Activated CD4-positive, alpha-beta T cell treated with anti-CD3 and anti-CD28 coated beads, Interleukin-2, Interleukin-4, amounts not matched to agents 100 ng/mL and 50 ng/mL, durations not matched to agents 16 hours and 8 hours (primary cell): ENCODE results near the gene ZBTB20.

Experiments used
- DNase-seq: peaks from one replicate; pipeline ENCODE4 v3.0.0-alpha.2; 2020; ENCODE audit warnings: low spot score

Gene ZBTB20

DNA sequence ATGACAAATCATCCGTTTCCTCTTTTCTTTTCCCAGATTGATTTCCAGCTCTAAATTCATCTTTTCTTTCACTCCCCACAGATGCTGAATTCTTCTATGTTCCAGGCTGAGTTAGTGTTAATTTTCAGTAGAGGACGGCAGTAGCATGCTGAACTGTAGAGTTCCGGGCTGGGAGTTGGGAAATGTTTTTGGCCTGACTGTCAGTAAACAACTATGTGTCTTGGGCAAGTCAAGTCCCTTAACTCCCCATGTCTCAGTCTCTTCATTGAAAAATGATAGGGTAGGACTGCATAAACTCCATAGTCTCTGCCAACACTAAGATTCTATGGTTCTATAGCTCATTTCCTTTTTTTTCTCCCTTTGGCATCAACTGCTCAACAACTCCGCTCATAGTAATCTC lies 519.3 kb downstream of the ZBTB20 start:
- no peak for DNase-seq

DNA sequence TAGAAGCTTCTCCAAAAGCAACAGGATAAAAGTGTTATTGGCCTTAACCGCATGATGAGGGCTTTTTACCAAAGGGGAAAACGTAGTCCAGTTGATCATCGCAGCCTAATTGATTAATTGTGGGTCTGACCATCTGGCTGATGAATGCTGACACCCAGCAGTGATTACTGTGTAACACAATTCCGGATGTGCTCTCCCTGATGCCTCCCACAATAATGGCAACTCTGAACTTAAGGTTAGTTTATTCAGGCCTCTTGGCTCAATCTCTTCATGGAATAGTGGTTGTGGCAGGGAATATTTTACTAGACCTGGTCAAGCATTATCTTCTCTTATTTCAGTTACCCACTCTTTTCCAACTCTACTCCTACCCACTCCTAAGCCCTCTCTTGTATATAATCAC lies 520.3 kb downstream of the ZBTB20 start:
- no peak for DNase-seq

DNA sequence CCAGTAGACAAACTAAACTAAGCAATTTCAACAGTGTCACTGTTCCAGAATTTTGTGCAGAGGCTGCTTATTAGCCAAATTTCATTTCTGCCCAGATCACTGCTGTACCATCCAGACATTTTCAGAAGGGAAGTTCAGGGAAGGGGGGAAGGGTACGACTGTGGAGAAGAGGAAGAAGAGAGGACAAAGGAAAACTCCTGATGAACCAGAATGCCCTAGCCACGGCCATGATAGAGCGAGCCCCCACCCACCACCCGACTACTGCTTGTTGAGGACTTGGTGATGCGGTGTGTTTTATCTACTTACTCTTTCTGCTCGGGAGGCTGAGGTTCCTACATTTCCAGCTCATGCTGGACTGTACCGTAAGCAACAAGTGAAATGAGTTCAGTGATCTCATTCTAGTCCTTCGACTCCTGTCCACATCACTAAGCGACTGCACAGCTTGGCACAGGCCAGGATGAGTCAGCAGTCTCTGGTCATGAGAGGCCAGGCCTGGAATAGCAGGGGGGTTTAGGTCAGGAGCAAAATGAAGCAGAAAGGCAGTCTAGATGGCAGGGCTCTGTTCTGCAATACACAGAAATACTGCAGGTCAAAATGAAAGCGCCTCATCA lies 522.4 kb downstream of the ZBTB20 start:
- peak; percentile 0 for DNase-seq

DNA sequence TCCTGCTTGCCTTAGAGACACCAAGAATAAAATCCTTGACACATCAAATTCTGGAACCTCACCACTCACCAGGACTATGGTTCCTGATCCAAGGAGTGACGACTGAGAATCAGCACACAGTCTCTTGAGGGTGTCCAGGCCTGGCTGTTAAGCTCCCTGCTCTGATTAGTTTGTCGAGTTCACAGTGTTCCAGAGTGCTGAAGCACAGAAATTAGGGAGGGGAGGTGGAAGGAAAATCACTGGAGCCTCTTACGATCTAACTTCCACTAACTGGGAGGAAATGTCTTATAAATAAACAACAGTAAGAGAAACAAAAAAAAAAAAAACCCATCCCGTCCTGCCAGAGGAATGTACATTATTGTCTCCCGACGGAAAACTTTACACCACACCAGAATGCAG lies 523.0 kb downstream of the ZBTB20 start:
- no peak for DNase-seq

DNA sequence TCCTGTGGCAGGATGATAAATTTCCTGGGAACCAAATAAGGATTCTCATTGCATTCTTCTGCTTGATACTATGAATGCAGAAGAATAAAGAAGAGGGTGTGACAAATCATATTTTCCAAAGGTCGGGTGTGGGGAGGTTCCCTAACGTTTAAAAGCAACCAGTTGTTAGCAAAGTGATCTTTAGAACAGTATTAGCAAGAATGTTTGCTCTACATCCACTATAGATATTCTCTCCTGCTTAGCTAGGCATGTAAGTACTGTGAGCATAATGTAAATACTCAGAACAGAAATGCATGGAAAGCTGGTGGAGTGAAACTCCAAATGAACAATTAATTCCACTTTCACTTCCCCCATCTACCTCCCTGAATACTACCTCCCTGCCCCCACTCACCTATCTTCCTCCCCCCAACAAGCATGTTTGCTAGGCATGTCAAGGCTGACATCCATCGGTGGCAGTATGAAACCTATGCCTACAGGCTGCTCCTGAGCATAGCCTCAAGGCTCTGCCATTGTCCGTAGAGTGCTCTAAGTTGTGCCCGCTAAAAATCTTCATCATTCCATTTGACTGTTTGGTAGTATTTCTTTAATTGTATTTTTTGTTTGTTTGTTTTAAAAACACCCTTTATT lies 523.6 kb downstream of the ZBTB20 start:
- DNase-seq = no peak

DNA sequence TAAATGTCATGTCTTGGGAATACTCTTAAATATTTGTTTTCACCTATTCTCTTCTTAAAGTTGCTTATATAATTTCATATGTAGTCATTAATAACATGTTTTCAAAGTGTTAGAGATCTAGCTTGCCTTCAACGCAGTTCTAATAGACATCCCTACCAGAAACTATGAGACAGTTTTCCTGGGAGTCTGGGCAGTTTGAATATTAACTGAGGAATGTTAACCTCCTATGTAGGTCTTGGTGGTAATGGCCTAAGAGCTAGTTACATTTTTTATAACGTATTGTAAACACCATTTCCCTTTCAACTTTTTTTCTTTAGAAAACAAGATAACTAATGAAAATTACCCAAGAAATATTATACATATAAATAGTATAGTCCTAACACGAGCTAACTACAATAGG lies 525.1 kb downstream of the ZBTB20 start:
- no peak for DNase-seq

DNA sequence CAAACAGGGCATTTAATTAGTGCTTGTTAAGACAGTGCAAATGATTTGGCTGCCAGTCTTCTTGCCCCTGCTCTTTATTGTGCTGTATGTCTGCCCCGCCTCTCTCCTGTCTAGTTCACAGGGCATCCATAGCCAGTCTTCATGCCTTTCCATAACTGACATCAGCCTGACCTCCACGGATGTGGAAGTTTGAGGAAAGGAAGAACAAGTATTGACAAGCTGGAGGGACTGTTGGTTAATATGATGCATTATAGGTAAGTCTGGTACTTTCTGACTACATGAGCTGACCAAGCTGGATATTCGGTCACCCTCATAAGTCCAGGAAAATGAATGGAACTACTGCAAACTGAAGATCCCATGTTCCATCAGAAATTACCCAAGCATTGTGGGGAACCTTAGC lies 527.3 kb downstream of the ZBTB20 start:
- no peak for DNase-seq

DNA sequence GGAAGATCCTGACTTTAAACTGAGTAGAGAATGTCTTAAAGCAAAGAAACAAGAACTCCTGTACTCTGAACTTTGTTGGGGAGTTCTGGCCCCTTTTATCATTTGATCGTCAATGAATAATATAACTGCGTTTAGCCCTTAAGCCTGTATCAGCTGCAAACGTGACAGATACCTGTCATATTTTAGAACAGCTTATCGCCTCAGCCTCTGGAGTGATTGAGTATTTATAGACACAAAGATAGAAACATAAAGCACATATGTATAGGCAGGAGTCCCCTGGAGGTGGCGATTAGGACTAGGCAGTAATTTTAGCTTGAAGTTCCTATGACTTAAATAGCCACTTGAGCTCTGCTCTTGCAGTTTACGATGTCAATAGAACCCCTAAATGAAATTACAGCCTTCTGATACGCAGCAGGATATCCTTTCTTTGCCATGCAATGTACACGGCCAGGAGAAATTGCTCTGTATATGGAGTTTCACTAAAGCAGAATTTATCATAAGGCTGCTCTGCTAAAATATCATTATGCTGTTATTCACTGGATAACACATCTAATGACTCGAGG lies 531.5 kb downstream of the ZBTB20 start:
- no peak for DNase-seq

DNA sequence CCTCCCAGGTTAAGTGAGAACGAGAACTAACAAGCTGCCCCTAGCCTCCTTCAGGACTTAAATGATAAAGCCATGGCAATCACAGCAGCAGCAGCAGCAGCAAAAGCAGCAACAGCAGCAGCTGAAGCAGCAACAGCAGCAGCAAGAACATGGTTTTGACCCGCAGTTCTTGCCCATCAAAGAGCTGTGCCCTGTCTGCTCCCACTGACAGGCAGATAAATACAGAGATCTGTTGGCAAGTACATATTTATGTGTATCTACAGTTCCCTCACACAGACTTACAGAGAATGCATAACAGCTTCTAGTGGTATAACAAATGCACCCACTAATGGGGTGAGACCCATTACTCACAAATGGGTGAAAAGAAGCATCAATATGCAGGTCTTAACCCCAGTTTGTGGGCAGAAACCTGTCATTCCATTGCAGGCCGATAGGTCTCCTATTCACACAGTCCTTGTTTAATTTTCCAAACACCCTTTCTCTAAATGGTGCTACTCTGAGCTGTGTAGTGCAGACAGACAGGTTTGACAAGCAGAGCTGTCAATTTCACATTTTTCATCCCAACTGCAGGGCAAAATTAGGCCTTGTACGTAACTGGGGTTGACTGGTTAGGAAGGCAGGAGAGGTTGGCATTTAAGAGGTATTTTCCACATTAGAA lies 537.0 kb downstream of the ZBTB20 start:
- no peak for DNase-seq

DNA sequence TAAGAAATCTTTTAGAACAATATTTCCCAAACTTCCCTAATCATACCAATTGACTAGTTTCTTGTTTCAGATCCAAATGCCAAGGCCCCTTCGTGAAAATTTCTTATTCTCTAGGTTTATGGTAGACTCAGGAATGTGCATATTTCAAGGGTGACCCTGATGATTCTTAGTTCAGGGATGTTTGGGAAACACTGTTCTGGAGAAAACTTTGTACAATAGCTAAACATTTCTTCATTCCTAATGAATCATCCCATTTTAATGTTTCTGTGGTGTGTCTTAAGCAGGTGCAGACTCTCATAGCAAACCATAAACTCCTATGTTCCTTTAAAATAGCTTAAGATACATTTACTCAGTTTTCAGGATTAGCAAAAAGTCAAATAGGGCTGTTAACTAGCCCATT lies 538.8 kb downstream of the ZBTB20 start:
- no peak for DNase-seq

DNA sequence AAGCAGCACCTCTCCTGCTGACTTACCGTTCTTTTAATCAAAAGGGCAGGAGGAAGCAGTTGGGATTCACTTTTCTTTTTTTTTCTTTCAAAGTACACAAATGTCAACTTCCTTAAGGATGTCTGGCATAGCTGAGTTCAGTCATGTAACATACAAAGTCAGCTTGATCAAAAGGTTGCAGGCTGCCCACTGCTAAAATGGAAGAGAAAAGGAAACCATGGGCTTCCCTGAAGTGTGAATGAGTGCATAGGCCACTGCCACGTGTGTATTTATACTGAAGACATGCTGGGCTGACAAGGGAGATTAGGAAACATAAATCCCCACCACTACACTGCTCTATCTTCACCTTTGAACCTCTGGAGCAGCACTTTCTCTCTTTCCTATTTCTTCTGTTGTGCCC lies 540.8 kb downstream of the ZBTB20 start:
- no peak for DNase-seq

DNA sequence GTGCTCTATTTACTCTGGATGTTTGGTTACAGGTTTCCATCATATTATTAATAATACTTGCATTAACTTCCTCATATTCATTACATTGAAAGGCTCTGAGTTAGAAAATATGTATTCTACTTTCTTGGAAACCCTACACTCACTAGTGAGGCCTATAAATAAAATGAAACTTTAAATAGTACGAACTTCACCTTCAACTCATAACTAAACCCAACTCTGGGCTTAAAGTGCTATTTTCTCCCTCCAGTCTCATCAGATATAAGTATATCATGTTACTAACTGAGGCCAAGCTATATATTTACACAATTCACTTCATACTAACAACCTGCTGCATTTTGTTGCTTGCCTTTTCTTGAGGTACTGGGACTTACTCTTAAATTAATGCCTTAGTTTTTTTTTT lies 546.5 kb downstream of the ZBTB20 start:
- DNase-seq = no peak

DNA sequence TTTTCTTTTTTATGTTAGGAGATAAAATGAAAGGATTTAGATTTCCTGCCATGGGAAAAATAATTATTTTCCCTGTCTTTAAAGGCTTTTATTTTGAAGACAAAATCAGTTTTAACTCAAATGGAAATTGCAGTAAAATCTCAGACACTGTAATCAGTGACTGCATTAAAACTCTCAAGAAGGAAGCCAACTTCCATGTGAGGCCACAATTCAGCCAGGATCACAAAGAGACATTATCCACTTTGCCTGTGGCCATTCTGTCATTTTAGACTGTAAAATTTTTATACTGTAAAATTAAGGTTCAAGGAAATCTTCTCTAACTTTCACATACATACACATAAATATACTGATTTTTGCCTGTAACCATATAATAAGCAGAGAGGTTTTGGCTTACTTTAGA lies 549.2 kb downstream of the ZBTB20 start:
- DNase-seq = no peak

DNA sequence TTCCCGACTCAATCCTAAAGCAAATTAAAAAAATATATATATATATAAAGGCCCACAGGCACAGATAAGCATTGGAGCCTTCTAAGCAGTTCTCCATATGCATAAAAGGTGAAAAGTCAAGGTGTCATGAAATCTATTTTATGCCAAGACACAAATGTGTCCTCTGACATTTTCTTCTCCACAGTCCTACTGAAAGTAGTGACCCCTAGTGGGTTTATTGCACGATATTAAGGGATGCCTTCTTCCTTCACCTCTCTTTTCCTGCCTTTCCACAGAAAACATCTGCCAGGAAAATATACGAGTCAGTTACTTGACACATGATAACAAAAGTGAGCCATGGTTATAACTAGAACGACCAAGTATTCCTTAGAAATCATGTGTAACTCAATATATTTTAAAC lies 550.1 kb downstream of the ZBTB20 start:
- DNase-seq = no peak

DNA sequence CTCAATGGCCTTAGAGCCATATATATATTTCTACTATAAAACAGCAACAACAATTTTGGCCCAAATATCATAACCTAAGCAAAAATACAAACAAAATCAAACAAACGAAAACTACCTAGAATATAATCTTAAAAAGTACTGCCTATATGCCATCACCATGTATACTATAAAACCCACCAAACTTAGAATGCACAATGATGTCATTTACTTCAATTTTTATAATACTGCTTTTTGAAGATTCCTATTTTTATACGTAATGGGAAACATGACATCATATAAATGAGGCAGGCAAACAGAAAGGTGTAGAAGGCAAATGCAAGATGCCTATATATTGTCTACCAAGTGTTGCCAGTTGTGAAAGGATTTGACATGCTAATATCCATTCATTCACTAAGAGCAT lies 550.9 kb downstream of the ZBTB20 start:
- no peak for DNase-seq

DNA sequence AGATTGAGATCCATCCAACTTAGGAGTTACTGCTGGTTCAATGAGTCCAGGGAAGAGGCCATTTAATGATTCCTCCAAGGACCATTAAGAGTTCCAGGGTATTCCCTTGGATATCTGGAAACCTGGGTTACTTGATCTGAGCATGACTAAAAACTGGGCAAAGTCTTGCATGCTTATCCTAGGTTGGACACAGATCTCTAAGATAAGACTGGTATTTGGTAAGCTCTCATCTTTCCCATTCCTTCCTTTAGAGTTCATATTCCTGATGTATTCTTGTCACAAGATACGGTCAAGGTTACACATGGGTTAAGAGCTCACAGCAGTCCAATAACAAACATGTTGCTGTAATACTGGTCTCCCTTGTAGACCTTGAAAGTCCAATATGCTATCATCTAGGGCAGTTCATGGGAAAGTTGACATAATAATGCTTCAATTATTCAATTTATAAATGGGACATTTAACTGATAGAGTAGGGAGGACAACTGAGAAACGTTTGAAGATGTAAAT lies 551.5 kb downstream of the ZBTB20 start:
- no peak for DNase-seq

DNA sequence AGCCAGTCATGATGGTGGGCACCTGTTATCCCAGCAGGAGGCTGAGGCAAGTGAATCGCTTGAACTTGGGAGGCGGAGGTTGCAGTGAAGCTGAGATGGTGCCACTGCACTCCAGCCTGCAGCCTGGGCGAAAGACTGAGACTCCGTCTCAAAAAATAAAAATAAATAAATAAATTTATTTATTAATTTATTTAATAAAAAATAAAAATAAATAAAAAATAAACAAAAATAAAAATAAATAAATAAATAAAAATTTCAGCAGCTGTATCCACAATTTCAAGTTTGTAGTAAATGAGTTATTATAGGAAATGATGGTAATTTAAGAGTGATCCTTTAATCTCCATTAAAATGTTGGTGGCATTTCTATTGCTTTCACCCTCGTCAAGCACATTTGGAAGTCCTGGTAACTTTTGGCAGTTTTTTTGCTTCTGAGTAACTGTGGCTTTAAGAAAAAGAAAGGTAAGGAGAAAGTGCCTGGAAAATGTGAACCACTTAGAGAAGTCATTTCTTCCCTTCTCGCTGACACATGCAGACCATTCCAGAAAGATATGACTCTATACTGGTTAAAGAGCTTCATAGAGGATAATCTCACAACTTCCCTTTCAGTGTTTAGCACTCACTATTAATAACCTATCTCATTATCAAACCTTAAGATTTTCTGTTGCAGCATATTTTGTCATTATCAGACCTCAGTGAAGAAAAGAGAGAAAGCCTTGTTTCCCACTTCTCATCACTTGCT lies 556.6 kb downstream of the ZBTB20 start:
- no peak for DNase-seq

DNA sequence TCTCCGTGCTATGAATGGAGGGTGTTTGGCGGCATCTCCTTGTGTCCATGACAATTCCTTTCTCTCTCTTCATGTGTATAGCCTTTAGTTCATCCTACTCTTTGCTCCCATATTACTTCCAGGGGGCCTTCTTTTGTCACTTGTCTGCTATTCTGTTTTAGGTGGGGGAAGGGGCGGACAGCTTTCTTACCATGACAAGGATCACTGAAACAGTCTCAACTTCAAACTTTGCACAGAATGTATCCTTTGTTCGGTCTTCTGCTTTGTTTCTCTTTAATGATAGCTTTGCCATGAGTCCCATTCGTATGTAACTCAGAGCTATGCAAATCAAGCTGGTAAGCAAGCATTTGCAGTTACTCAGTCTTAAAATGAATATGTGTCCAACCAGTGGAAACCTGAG lies 559.1 kb downstream of the ZBTB20 start:
- no peak for DNase-seq

DNA sequence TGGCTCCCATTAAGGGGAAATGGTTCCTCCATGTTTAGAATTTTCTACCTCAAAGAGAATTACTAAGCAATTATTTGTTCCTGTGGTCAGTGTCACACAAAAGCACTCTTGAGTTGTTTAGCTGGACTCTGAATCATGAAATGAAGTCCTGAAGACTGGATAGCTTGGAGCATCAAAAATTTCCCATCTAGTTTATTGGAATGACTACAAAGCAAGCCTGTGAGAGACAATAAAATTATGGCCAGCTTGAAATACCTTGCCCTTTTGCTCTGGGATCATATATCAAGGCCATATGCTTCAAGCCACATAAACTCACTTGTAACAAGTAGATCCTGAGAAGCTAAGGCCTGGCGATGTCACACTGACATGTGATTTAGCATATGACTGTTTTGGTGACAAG lies 561.0 kb downstream of the ZBTB20 start:
- no peak for DNase-seq

DNA sequence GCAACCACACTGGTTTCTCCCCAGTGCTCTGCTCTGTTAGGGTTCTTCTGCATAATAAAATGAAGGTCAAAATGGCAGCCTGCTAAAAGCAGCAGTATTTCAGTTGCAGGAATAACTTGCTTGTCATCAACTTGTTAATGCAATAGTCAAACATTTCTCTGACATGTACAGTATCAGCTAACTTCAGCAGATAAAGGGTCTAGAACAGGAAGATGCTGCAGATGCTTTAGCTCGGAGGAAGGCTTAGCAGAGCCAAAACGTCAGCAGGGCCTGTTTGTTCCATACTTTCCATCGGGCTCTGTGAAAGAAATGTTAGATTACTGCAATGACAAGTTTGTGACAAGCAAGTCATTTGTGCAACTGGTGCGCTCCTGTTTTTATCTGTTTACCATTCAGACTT lies 561.4 kb downstream of the ZBTB20 start:
- DNase-seq = no peak

DNA sequence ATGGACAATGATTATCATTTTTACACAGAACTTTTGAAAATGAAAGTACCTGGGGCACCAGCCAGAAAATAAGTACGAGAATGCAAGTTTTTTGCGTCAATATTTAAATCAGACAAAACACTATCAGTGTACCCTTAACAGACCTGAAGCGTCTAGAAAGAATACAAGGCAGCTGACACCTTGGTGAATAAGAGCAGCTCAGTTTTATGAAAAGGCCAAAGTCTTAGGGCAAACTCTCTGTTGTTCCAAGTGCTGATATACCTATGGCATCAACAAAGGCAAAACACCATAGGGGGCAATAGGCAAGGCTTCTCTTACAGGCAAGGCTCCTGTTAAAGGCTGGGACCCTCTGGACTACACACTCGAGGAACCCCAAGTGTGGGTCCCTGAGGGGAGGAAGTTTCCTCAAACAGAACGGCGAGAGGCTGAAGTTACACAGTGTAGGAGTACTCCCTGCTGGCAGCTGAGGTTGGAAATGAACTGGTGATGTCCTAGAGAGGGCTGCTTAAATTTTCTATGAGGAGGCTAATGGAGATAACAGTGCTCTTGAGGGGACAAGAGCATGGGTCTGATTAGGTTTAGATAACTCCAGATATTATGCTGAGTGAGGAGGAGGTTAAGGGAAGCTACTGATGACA lies 562.2 kb downstream of the ZBTB20 start:
- no peak for DNase-seq

DNA sequence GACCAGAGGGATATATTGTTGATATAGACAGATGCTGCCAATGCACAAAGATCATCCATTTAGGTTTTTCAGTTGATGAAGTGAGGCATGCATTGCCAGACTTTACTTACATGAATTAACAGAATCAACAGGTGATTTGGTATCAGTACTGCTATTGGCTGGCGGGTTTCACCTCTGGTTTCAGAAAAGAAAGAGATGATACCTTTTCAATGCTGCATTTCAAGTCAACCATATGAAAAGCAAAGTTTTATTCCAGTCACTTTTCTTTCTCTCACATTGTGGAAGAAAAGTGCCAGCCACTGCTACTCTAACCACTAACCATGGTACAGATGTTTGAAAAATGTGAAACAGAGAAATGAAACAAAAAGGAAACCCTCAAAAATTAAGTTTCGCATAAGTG lies 564.2 kb downstream of the ZBTB20 start:
- no peak for DNase-seq
